Activated T-helper 1 cell treated with anti-CD3 and anti-CD28 coated beads, Interleukin-12 subunit alpha, Interleukin-12 subunit beta, Interleukin-2, Interleukin-4 antibody, amounts not matched to agents 30 ng/mL and 10 ng/mL and 1 ng/mL, durations not matched to agents 14 hours and 24 hours and 36 hours (primary cell): ENCODE results near the gene DPYSL4. TPM values are rescaled to one million over a fixed set of nuclear protein-coding genes. Genes with fewer than 3 reads are reported as not detected.
"Not testable (repeated sequence)": the region's sequence is repeated elsewhere in the genome, so short reads cannot be mapped to it uniquely, and the experiment has no call there.

Experiments used
- DNase-seq: peaks from one replicate; pipeline ENCODE4 v3.0.0; 2021; ENCODE audit warnings: low spot score
- H3K27ac Mint-ChIP-seq: one replicate; pipeline ENCODE4 v1.8.0; 2021; ENCODE audit warnings: mild to moderate bottlenecking, mixed read lengths
- H3K27me3 Mint-ChIP-seq: one replicate; pipeline ENCODE4 v1.8.0; 2022; ENCODE audit warnings: mild to moderate bottlenecking, moderate library complexity, mixed read lengths; ENCODE audit not compliant: insufficient read depth
- H3K36me3 Mint-ChIP-seq: one replicate; pipeline ENCODE4 v1.8.0; 2021; ENCODE audit warnings: low read depth, mixed read lengths
- H3K4me1 Mint-ChIP-seq: one replicate; pipeline ENCODE4 v1.8.0; 2021; ENCODE audit warnings: low read depth, mixed read lengths
- H3K4me3 Mint-ChIP-seq: one replicate; pipeline ENCODE4 v1.8.0; 2021; ENCODE audit warnings: mild to moderate bottlenecking, moderate library complexity, mixed read lengths
- H3K9me3 Mint-ChIP-seq: one replicate; pipeline ENCODE4 v1.8.0; 2021; ENCODE audit warnings: mixed read lengths
- intact Hi-C: fragments of 100-400 bp; cut with micrococcal nuclease; formaldehyde crosslinking; loops from one replicate; pipeline ENCODE4 v1.15.1; 2024
- total RNA-seq: library from RNA; stranded (reverse); gene quantifications from 2 replicates; pipeline ENCODE4 v1.2.3, GENCODE V29; 2022

DPYSL4 gene
- total RNA-seq, 1 donor from 2014 or later, result 24.1 TPM

DNA sequence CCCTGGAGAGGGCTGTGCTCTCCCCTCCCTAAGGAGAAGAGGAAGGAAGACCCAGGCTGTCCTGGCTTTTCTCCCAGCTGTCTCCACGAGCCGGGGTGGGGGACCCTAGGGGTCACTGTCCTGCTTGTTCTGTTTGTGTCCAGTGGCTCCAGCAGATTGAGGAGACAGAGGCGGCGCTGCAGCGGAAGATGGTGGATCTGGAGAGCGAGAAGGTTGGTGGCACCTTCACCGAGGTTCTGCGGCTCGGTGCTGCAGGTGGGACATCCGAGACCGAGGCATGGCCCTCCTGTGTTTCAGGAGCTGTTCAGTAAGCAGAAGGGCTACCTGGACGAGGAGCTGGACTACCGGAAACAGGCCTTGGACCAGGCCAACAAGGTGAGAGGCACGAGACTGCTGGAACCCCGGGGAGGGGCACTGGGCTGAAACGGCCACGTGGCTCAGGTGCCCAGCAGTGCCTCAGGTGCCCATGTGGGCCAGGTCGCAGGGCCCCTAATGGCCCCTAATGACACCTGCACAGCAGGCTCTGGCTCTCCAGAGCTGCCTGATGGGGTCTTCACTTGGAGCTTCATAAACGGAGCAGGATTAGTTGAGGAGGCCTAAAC lies 33.0 kb upstream of the DPYSL4 start:
- Mint-ChIP-seq H3K27me3 (peaks cover 4% of the 10 kb centered on the region), H3K36me3 (no peaks in the 10 kb centered on the region), H3K27ac (no peak overlapping the region), H3K4me1 (peaks cover 6% of the 10 kb centered on the region), H3K4me3 (no peak overlapping the region), H3K9me3 (no peaks in the 10 kb centered on the region)
- intact Hi-C loops, result no loop called here
- no peak for DNase-seq

DNA sequence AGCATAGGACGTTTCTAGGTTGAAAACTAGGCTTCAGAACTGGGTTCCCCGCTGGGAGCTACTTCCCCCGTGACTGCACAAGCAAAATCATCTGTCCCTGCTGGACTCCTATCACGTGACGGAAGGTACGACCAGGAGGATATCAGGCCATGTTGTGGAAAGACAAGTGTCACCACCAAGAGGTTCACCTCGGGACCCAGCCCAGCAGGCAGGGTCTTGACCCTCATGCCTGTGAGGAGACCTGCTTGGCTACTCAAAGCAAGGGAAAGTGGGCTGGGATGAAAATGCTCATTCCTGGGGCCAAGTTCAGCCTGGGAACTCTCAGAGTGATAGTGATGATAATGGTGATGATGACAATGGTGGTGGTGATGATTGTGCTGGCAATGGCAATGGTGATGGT lies 32.3 kb upstream of the DPYSL4 start:
- no peaks in the 10 kb centered on the region for H3K36me3 Mint-ChIP-seq
- intact Hi-C loops, result no loop called here
- no peak overlapping the region for H3K4me3 Mint-ChIP-seq
- no peak for DNase-seq
- H3K9me3 Mint-ChIP-seq, result no peaks in the 10 kb centered on the region
- peaks cover 13% of the 10 kb centered on the region for H3K4me1 Mint-ChIP-seq
- no peak overlapping the region for H3K27ac Mint-ChIP-seq
- peaks cover 4% of the 10 kb centered on the region for H3K27me3 Mint-ChIP-seq

DNA sequence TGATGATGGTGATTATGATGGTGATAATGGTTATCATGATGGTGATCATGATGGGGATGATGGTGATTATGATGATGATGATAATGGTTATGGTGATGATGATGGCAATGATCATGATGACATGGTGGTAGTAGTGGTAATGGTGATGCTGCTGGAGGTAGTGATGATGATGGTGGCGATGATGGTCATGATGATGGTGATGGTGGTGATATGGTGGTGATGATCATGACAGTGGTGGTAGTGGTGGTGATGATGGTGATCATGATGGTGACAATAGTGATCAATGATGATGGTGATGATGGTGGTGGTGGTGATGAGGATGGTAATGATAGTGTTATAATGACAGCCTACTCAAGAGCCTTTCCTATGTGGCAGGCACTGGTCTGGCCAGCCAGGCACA lies 31.8 kb upstream of the DPYSL4 start:
- Mint-ChIP-seq H3K4me3 (no peak overlapping the region), H3K9me3 (no peaks in the 10 kb centered on the region), H3K27ac (no peak overlapping the region), H3K4me1 (peaks cover 14% of the 10 kb centered on the region), H3K36me3 (no peaks in the 10 kb centered on the region), H3K27me3 (peaks cover 4% of the 10 kb centered on the region)
- intact Hi-C loops, result loop anchor here (5.0 kb wide), 1 partner anchor 253 kb away; the partner anchor contains the start of gene PPP2R2D
- DNase-seq, result no peak

DNA sequence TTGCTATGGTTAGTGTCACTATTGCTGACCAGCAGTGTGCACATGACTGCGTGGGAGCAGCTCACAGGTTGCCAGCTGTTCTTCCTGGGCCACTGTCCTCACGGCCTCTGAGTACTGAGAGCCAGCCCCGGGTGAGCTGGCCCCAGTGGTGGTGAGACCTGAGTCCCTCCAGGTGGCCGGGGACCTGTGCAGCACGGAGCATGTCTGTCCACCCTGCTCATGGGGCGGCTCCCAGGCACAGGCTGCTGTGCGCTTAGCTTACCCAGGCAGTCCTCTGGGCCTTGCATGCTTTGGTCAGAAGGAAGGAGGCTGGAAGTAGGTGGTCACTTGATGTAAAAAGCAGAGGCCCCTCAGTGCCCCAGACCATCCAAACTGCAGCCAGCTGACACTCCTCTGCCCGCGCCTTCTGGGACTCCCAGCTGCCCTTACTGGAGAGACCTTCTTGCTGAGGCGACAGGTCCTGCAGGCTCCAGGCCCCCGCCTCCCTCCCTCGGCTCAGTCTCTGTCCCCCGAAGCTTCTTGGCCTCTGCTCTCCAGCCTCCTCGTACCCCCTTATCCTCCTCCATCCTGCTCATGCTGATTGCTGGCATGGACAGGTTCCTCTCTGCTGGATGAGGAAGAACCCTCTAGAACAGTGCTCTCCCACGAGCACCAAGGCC lies 30.9 kb upstream of the DPYSL4 start:
- H3K36me3 Mint-ChIP-seq, result no peaks in the 10 kb centered on the region
- H3K27ac Mint-ChIP-seq, result no peak overlapping the region
- no peak for DNase-seq
- H3K27me3 Mint-ChIP-seq, result peaks cover 4% of the 10 kb centered on the region
- no peak overlapping the region for H3K4me3 Mint-ChIP-seq
- intact Hi-C loops, result loop anchor here (5.0 kb wide), 1 partner anchor 254 kb away; the partner anchor contains the start of gene PPP2R2D
- peaks cover 14% of the 10 kb centered on the region for H3K4me1 Mint-ChIP-seq
- no peaks in the 10 kb centered on the region for H3K9me3 Mint-ChIP-seq

DNA sequence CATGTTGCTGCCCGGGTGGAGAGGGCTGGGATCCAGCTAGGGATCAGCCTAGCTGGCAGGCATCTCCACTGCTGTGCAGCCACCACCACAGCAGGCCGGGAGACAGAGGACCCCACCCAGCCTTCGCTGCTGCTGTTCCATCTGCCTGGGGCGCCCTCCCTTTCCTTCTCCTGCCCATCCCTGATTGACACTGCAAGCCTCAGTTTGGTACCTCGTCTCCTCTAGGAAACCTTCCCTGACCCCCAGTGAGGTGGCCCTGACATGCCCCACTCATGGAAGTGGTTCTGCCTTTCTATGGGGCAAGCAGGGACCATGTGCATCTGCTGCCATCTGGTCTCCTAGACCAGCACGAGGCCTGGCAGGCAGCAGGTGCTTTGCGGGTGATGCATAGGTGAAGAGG lies 30.4 kb upstream of the DPYSL4 start:
- peaks cover 14% of the 10 kb centered on the region for H3K4me1 Mint-ChIP-seq
- no peaks in the 10 kb centered on the region for H3K9me3 Mint-ChIP-seq
- H3K27ac Mint-ChIP-seq, result no peak overlapping the region
- intact Hi-C loops, result loop anchor here (5.0 kb wide), 1 partner anchor 254 kb away; the partner anchor contains the start of gene PPP2R2D
- H3K4me3 Mint-ChIP-seq, result no peak overlapping the region
- H3K27me3 Mint-ChIP-seq, result peaks cover 4% of the 10 kb centered on the region
- DNase-seq, result no peak
- H3K36me3 Mint-ChIP-seq, result no peaks in the 10 kb centered on the region

DNA sequence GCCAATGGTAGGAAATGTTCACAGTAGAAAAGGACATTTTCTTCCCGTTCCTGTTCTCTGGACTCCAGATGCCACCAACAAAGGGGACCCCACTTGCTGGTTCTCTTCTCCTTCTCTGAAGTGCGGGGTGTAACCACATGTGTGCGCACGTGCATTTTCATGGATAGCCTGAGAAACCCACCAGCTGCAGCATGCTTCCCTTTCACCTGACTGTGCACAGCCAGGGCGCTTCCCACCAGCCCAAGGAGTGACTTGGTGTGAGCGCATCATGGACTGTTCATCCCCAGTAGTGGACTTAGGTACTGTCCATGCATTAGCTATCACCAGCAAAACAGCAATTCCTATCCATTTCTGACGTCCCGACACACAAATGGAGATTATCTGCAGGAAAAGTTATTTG lies 29.6 kb upstream of the DPYSL4 start:
- Mint-ChIP-seq H3K27me3 (peaks cover 4% of the 10 kb centered on the region), H3K9me3 (no peaks in the 10 kb centered on the region), H3K27ac (no peak overlapping the region), H3K36me3 (peaks cover 3% of the 10 kb centered on the region), H3K4me1 (peaks cover 19% of the 10 kb centered on the region), H3K4me3 (no peak overlapping the region)
- DNase-seq, result no peak
- intact Hi-C loops, result loop anchor here (5.0 kb wide), 1 partner anchor 255 kb away; the partner anchor contains the start of gene PPP2R2D

DNA sequence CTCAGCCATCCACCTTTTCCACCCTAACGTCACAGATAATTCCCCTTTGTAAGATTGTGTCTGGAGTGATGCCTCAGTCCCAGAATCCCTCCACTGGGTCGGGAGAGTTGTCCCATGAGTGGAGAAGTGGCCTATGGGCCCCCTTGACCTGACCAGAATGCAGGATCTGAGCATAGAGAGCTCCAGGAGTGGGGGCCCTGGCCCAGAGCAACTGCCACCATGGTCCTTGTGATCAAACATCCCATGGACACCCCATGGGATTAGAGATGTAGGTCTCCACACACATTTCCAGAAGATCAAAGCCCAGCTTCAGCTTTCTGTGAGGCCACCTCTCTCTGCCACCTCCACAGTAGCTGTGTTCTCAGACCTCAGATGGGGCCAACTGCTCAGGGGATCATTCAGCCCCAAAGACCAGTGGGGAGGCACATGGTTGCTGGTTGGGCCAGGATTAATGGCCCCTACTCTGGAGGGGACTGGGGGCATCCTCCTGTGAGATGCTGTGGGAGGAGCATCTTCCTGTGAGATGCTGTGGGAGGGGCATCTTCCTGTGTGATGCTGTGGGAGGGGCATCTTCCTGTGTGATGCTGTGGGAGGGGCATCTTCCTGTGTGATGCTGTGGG lies 28.5 kb upstream of the DPYSL4 start:
- Mint-ChIP-seq H3K4me3 (no peak overlapping the region), H3K27me3 (peaks cover 2% of the 10 kb centered on the region), H3K4me1 (peaks cover 28% of the 10 kb centered on the region), H3K36me3 (peaks cover 4% of the 10 kb centered on the region), H3K9me3 (no peaks in the 10 kb centered on the region), H3K27ac (peak overlapping the region; percentile 83)
- intact Hi-C loops, result loop anchor here (1.0 to 5.0 kb wide), 4 partner anchors 28 to 379 kb away; partner anchors contain the start of genes DPYSL4, INPP5A and PPP2R2D
- DNase-seq, result peak; percentile 40

DNA sequence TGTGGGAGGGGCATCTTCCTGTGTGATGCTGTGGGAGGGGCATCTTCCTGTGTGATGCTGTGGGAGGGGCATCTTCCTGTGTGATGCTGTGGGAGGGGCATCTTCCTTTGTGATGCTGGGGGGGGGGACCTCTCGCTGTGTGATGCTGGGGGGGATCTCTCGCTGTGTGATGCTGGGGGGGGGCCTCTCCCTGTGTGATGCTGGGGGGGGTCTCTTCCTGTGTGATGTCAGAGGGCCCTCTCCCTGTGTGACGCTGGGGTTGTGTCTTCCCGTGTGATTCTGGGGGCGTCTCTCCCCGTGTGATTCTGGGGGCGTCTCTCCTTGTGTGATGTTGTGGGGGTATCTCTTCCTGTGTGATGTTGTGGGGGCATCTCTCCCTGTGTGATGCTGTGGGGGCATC lies 27.9 kb upstream of the DPYSL4 start:
- Mint-ChIP-seq H3K4me1 (peaks cover 34% of the 10 kb centered on the region), H3K4me3 (peak overlapping the region; percentile 58), H3K27ac (peak overlapping the region; percentile 93), H3K36me3 (peaks cover 4% of the 10 kb centered on the region), H3K9me3 (no peaks in the 10 kb centered on the region), H3K27me3 (peaks cover 2% of the 10 kb centered on the region)
- intact Hi-C loops, result loop anchor here (1.0 to 5.0 kb wide), 4 partner anchors 27 to 378 kb away; partner anchors contain the start of genes DPYSL4, INPP5A and PPP2R2D
- DNase-seq, result peak; percentile 43

DNA sequence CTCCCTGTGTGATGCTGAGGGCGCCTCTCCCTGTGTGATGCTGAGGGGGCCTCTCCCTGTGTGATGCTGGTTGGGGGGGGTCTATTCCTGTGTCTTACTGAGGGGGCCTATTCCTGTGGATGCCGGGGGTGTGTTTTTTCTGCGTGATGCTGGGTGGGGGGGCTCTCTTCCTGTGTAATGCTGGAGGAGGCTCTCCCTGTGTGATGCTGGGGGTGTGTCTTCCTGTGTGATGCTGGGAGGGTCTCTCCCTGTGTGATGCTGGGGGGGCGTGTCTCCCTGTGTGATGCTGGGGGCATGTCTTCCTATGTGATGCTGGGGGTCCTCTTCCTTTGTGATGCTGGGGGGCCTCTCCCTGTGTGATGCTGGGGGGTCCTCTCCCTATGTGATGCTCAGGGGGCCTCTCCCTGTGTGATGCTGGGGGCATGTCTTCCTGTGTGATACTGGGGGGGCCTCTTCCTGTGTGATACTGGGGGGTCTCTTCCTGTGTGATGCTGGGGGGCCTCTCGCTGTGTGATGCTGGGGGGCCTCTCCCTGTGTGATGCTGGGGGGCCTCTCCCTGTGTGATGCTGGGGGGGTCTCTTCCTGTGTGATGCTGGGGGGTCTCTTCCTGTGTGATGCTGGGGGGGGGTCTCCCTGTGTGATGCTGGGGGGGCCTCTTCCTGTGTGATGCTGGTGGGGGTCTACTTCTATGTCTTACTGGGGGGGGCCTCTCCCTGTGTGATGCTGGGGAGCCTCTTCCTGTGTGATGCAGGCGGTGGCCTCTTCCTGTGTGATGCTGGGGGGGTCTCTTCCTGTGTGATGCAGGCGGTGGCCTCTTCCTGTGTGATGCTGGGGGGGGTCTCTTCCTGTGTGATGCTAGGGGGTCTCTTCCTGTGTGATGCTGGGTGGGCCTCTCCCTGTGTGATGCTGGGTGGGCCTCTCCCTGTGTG lies 27.2 kb upstream of the DPYSL4 start:
- Mint-ChIP-seq H3K27ac (peak overlapping the region; percentile 93), H3K4me3 (peak overlapping the region; percentile 58)
- intact Hi-C loops, result loop anchor here (5.0 kb wide), 1 partner anchor 257 kb away; the partner anchor contains the start of gene PPP2R2D

DNA sequence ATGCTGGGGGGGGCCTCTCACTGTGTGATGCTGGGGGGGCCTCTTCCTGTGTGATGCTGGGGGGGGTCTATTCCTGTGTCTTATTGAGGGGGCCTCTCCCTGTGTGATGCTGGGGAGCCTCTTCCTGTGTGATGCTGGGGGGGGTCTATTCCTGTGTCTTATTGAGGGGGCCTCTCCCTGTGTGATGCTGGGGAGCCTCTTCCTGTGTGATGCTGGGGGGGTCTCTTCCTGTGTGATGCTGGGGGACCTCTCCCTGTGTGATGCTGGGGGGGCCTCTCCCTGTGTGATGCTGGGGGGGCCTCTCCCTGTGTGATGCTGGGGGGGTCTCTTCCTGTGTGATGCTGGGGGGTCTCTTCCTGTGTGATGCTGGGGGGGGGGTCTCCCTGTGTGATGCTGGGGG lies 26.5 kb upstream of the DPYSL4 start:
- H3K4me3 Mint-ChIP-seq, intact Hi-C loops, DNase-seq, H3K27me3 Mint-ChIP-seq, H3K27ac Mint-ChIP-seq, H3K9me3 Mint-ChIP-seq, H3K36me3 Mint-ChIP-seq: not testable (repeated sequence)
- H3K4me1 Mint-ChIP-seq, result peaks cover 35% of the 10 kb centered on the region

More for the DNA sequence above, 27.2 kb upstream of the DPYSL4 start:
- H3K4me1 Mint-ChIP-seq, result peaks cover 35% of the 10 kb centered on the region
- not testable (repeated sequence) for H3K36me3 Mint-ChIP-seq, H3K9me3 Mint-ChIP-seq, H3K27me3 Mint-ChIP-seq
- peak; percentile 69 for DNase-seq

DNA sequence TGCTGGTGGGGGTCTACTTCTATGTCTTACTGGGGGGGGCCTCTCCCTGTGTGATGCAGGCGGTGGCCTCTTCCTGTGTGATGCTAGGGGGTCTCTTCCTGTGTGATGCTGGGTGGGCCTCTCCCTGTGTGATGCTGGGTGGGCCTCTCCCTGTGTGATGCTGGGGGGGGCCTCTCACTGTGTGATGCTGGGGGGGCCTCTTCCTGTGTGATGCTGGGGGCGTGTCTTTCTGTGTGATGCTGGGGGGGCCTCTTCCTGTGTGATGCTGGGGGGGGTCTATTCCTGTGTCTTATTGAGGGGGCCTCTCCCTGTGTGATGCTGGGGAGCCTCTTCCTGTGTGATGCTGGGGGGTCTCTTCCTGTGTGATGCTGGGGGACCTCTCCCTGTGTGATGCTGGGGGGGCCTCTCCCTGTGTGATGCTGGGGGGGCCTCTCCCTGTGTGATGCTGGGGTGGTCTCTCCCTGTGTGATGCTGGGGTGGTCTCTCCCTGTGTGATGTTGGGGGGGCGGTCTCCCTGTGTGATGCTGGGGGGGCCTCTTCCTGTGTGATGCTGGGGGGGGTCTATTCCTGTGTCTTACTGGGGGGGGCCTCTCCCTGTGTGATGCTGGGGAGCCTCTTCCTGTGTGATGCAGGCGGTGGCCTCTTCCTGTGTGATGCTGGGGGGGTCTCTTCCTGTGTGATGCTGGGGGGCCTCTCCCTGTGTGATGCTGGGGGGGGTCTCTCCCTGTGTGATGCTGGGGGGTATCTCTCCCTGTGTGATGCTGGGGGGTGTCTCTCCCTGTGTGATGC lies 25.7 kb upstream of the DPYSL4 start:
- intact Hi-C loops, result not testable (repeated sequence)

More for the DNA sequence above, 25.7 kb upstream of the DPYSL4 start:
- not testable (repeated sequence) for H3K9me3 Mint-ChIP-seq, H3K27me3 Mint-ChIP-seq, DNase-seq, H3K36me3 Mint-ChIP-seq
- peaks cover 35% of the 10 kb centered on the region for H3K4me1 Mint-ChIP-seq
- H3K27ac Mint-ChIP-seq, result peak overlapping the region; percentile 85
- peak overlapping the region; percentile 26 for H3K4me3 Mint-ChIP-seq
